Fibroblast of mammary gland (primary cell): ENCODE measurements around the gene GHRL.

ENCODE experiments used
- DNase-seq: peaks from one replicate; pipeline ENCODE4 v3.0.0-alpha.2; 2010; ENCODE audit warnings: low read depth
- H3K4me3 ChIP-seq: 2 replicates; pipeline ENCODE4 v1.5.1; 2011; ENCODE audit warnings: low read depth, mild to moderate bottlenecking, low read length, moderate library complexity; ENCODE audit not compliant: control insufficient read depth
- TF ChIP-seq, protein P1 (sequence below): conservative IDR thresholded peaks from 2 replicates; pipeline ENCODE4 v1.5.1; 2011; ENCODE audit warnings: low read depth, low read length, inconsistent platforms; ENCODE audit not compliant: control insufficient read depth, insufficient read depth

GHRL gene

DNA sequence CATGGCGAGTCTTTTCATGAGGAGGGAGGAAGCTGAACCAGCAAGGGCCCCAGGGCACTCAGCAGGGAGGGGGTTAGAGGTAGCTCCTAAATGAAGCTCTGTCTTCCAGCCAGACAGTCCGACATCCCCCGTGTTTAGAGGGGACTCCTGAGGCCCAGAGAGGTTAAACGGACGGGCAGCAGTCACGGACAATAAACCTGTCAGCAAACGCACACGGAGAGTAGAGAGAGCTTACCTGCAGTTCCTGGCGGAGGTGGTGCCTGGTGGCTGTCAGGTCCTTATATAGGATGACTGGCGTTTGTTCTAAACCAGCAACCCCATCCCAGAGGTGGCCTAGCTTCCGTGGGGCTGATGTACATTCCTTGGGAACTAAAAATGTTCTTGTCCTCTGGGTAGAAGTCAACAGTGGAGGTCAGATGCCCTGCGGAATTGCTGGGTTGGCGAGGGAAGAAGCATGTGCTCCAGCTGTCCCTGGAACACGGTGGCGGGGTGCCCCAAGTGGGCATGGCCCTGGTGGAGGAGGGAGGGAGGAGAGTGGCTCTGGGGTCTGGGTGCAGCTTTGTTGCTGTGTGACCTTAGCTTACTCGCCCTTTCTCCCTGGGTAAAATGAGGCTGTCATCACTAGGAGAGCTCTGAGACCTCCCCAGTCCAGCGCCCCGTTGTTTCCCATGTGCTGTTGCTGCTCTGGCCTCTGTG is 2.1 kb downstream of the GHRL start:
- no peak overlapping the region for H3K4me3 ChIP-seq
- TF ChIP-seq, protein P1, sequence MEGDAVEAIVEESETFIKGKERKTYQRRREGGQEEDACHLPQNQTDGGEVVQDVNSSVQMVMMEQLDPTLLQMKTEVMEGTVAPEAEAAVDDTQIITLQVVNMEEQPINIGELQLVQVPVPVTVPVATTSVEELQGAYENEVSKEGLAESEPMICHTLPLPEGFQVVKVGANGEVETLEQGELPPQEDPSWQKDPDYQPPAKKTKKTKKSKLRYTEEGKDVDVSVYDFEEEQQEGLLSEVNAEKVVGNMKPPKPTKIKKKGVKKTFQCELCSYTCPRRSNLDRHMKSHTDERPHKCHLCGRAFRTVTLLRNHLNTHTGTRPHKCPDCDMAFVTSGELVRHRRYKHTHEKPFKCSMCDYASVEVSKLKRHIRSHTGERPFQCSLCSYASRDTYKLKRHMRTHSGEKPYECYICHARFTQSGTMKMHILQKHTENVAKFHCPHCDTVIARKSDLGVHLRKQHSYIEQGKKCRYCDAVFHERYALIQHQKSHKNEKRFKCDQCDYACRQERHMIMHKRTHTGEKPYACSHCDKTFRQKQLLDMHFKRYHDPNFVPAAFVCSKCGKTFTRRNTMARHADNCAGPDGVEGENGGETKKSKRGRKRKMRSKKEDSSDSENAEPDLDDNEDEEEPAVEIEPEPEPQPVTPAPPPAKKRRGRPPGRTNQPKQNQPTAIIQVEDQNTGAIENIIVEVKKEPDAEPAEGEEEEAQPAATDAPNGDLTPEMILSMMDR, result no peak
- DNase-seq, result no peak

DNA sequence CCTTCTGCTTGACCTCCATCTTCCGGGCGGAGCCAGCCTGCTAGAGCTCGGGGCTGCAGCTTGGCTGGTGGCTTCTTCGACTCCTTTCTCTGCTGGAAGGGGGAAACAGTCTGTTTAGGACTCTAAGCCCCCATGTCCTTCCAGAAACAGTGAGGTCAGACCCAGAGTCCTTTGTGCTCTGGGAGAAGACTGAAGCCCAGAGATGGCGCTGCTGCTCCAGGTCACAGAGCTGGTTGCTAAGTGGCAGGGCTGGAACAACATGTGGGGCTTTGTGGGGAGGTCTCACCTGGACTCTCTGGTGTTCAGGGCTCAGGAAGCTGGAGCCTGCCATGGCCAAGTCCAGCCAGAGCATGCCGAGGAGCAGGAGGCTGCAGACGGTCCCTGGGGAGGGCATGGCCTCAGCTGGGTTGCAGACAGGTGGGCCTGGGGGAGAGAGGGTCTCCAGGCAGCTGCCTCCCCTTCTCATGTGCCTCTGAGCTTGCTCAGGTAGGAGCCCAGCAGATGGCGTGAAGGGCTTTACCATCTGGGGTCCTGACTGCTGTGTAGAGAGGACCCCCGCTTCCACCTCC is 2.9 kb downstream of the GHRL start:
- H3K4me3 ChIP-seq, result no peak overlapping the region
- DNase-seq, result no peak
- TF ChIP-seq, protein P1, result no peak

DNA sequence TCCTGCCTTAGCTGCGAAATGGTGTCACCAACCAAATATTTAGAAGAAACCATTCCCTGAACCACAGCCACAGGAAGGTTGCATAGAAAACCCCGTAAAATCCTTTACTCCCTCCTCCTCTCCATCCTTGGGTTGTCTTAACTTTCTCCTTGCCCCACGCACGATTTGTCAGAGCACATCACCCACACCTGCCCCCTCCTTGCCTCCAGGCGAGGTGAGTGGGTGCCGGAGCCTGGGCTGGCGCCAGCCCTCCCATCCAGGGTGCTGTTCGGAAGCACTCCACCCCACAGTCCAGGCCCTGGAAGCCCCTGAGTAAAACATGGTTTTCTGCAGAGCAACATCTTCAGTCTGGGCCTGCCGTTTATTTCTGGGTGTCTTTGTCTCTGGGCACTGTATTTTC is 3.7 kb downstream of the GHRL start:
- DNase-seq, result no peak
- H3K4me3 ChIP-seq, result no peak overlapping the region
- TF ChIP-seq, protein P1, result no peak

DNA sequence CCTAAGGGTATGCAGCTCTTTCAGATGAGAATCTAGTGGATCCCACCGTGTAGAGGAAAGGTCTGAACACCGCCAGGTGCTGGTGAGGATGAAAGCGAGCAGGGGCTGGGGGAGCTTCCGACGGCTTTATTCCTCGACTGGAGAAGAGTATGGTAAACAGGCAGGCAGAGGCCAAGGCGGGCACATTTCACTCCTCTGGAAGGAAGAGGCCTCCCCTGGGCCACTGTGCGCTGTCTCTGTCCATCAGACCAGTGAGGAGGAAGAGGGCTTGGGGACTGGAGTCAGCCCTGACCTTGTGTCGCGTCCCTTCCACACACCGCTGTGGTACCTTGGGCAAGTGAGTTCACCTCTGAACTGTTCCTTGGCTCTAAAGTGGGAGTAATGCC is 4.2 kb downstream of the GHRL start:
- no peak overlapping the region for H3K4me3 ChIP-seq
- no peak for DNase-seq
- TF ChIP-seq, protein P1, result no peak

DNA sequence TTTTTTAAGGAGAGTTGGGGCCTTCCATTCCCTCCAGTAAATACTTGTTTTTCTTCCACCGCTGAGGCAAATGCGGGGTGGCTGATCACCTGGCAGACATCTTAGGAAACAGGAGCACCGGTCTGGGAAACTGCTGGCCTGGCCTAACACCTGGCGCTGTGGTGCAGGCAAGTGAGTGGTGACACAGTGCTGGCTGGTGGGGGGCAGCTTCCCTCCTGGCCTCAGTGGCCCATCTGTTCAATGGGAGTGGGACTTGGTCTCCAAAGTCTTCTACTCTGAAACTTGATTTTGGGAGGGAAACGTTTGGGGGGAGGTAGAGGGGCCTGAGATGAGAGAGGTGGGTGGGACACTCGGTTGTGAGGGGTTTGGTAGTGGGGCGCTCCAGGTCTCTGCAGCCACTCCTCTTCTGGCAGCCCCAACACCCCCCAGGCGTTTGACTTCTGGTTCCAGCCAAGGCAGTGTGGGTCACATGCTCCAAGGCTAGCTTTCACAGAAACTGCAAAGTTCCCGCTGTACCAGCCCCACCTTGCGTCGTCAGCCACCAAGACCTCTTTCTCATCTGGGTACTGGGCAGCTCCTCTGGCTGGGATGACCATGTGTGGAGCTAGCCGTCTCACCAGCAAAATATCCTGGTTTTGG is 4.7 kb downstream of the GHRL start:
- DNase-seq, result no peak
- TF ChIP-seq, protein P1, result no peak
- H3K4me3 ChIP-seq, result no peak overlapping the region

DNA sequence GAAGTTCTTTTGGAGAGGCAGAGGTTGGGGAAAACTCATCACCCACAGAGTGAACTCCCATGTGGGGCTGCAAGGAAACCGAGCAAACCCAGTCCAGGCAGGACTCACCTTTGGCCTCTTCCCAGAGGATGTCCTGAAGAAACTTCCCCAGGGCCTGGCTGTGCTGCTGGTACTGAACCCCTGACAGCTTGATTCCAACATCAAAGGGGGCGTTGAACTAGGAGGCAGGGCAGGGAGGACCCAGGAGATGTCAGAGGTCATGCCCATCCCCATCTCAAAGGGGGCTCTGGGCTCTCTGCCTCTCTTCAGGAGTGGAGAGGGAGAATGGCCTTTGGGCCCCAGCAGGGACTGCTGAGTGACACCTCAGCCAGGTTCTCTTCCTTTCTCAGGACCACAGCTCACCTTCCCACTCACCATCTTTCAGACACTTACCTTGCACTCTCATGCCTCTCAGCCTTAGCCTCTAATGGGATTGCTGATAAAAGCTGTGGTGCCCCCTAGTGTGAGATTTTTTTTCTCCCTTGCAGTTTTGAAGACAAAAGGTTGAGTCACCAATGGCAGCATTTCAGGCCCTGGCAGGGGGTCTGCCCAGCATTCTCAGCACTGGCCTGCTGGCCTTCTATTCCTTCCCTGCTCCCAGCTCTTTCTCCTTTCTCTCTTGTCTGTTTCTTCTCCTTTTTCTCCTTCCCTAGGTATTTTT is 6.0 kb downstream of the GHRL start:
- peak; percentile 88 for DNase-seq
- TF ChIP-seq, protein P1, result peak; percentile 80
- H3K4me3 ChIP-seq, result no peak overlapping the region
